GM18858 (cell line): ENCODE data around the gene SDC3.

Experiments used
- ATAC-seq: cut with Tn5 transposase; IDR thresholded peaks from one replicate; pipeline ENCODE4 v1.9.1; 2021; ENCODE audit not compliant: unreplicated experiment

Gene SDC3

DNA sequence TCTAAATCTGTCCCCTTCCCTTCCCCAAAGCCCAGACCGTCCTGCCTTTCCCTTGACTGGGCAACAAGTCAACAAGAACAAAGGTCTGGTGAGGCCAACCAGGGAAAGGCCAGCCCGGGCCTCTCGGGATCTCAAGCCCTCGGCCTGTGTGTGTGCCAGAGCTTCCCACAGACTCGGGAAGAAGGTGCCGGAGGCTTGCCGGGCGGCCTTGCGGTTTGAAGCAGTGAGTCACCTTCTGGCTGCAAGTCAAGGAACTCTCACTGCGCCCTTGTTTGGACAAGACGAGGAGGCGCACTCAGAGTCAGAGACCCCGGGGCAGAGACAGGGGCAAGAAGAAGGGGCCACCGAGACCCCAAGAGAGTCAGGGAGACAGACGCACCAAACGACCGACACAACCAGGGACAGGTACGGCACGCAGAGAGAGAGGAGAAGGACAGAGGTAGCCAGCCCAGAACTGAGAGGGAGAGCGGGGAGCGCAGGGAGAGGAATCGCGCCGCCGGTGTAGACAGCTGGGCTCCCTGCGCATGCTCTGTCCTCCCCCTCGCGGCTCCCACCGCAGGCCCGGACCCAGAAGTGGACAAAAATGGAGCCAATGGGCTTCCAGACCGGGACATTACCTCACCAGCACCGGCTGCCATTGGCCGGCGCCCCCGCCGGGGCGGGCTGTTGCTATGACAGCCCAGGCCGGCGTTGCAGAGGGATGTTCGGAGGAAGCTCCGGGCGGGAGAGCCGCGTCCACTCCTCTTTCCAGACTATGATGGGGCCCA lies 84.4 kb downstream of the SDC3 start:
- ATAC-seq = no peak

DNA sequence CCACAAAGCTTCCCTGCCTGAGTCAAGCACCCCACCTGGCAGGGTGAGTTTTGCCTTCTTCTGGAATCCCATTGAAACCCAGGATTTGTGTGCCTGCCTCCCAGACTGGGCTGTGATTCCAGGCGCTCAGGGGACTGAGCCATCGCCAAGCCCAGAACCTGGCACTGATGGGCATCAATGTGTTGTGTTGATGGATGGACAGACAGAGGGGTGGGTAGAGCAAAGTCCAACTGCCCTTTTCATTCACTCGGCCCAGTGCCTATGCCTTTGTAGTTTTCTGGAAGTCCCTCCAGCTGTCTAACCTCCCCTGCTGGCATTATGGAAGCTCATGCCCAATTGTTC lies 85.0 kb downstream of the SDC3 start:
- no peak for ATAC-seq

GRCh38 chr1:30822966-30823581 lies 85.5 kb downstream of the SDC3 start:
- ATAC-seq = no peak

DNA sequence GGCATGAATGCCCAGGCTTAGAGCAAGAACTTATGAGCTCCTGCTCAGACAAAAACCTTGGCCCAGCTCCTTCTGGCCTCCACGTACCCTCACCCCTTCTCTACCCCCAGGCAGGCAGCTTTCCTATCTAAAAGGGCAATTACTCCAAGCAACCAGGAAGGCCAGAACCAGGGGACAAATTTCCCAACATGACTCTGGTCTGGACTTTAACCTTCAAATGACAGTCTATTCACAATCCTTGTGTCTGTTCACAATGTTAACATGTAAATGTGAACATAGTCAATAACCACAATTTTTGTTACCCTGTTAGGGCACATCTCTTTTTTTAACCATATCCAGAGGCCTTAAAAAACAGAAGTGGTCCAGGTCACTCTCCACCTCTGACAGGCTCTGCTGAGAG lies 86.6 kb downstream of the SDC3 start:
- no peak for ATAC-seq

DNA sequence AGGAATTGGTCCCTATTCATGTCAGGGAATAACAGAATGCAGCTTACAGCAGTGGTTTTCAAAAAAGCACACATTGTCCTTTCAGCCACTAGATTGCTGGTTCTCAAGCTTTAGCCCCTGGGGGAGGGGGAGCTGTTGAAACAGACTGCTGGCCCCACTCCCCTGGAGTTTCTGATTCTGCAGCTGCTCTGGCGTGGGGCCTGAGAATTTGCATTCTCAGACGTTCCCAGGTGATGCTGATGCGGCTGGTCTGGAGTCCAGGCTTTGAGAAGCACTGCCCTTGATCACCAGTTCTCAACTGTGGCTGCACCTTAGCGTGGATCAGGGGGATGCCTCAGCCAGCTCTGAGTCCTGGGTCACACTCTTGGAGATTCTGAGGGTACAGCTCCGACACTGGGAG lies 88.3 kb downstream of the SDC3 start:
- ATAC-seq = no peak
